Breast epithelium (tissue), 4 donors: Measurements from ENCODE around the gene IL21R. TPM values are rescaled to one million over a fixed set of nuclear protein-coding genes. Genes with fewer than 3 reads are reported as not detected.

Experiments used
- DNase-seq, 2 donors: peaks; one replicate each; pipeline ENCODE4 v3.0.0-alpha.2; 2019; ENCODE audit warnings: low spot score in 2 of 2
- H3K27ac ChIP-seq, 2 donors: fragments of 200-600 bp; sonication (generic) in 1 of 2; one replicate each; pipeline ENCODE4 v1.5.1; 2016 to 2019; ENCODE audit warnings: mild to moderate bottlenecking in 1 of 2
- H3K27me3 ChIP-seq, 2 donors: fragments of 200-600 bp; sonication (generic) in 1 of 2; one replicate each; pipeline versions ENCODE4 v1.5.1 to v1.6.0; 2017 to 2019; ENCODE audit warnings: control low read depth in 1 of 2, mild to moderate bottlenecking in 1 of 2
- H3K36me3 ChIP-seq: fragments of 200-600 bp; one replicate; pipeline ENCODE4 v1.5.1; 2019
- H3K4me1 ChIP-seq, 2 donors: fragments of 200-600 bp; sonication (generic); one replicate each; pipeline ENCODE4 v1.5.1; 2016 to 2019; ENCODE audit warnings: control low read depth in 1 of 2
- H3K4me3 ChIP-seq, 3 donors: fragments of 200-600 bp; sonication (generic); 1 replicate in 2 of 3; 2 replicates in 1 of 3; pipeline ENCODE4 v1.5.1; 2016 to 2019; ENCODE audit warnings: mild to moderate bottlenecking in 3 of 3, moderate library complexity in 2 of 3
- H3K9me3 ChIP-seq, 2 donors: fragments of 200-600 bp; sonication (generic) in 1 of 2; one replicate each; pipeline ENCODE4 v1.5.1; 2016 to 2019; ENCODE audit warnings: control low read depth in 1 of 2
- CTCF ChIP-seq, 3 donors: fragments of 450-650 bp; IDR thresholded peaks; one replicate each; pipeline ENCODE4 v1.5.1; 2016 to 2017; ENCODE audit warnings: antibody characterized with exemption in 3 of 3, mild to moderate bottlenecking in 3 of 3, moderate library complexity in 3 of 3
- POLR2A ChIP-seq: fragments of 450-650 bp; IDR thresholded peaks from one replicate; pipeline ENCODE4 v1.6.1; 2016; ENCODE audit warnings: antibody characterized with exemption, mild to moderate bottlenecking, moderate library complexity
- POLR2AphosphoS5 ChIP-seq, 3 donors: sonication (generic); formaldehyde crosslinking; IDR thresholded peaks; one replicate each; pipeline ENCODE4 v1.6.1; 2017; ENCODE audit warnings: antibody characterized with exemption in 3 of 3
- intact Hi-C: fragments of 100-400 bp; cut with DNase I; formaldehyde crosslinking; loops from one replicate; pipeline ENCODE4 v1.15.1; 2023; ENCODE audit warnings: low total_unique reads
- total RNA-seq, 3 donors: library from RNA; depleted of rRNA; stranded (reverse); fragments of >200 nt; gene quantifications; one replicate each; pipeline ENCODE4 v1.1.0, GENCODE V29; 2016

Gene IL21R
- total RNA-seq, 3 donors from 2014 or later = 0.16 to 0.33 TPM; not detected in 1

GRCh38 chr16:27424772-27425498, 23.0 kb downstream of the IL21R start:
- Histone ChIP-seq H3K36me3 (no peaks in the 10 kb centered on the region), H3K4me3 (no peak overlapping the region), H3K4me1 (no peaks in the 10 kb centered on the region), H3K27ac (no peak overlapping the region), H3K27me3 (peaks cover 0 to 8% of the 10 kb centered on the region in 2 donors), H3K9me3 (peaks cover 0 to 19% of the 10 kb centered on the region in 2 donors)
- intact Hi-C loops = no loop called here
- no peak for DNase-seq
- no peak for TF ChIP-seq CTCF (IDR thresholded peaks at IDR 0.05)
- no peak for TF ChIP-seq POLR2A
- no peak for TF ChIP-seq POLR2AphosphoS5 (IDR thresholded peaks at IDR 0.05)

- no peak overlapping the region for H3K27ac ChIP-seq
- H3K27me3 ChIP-seq = peaks cover 0 to 8% of the 10 kb centered on the region in 2 donors
- TF ChIP-seq POLR2A (no peak), CTCF (IDR thresholded peaks at IDR 0.05) (no peak), POLR2AphosphoS5 (IDR thresholded peaks at IDR 0.05) (no peak)
- intact Hi-C loops = no loop called here
- no peak overlapping the region for H3K4me3 ChIP-seq
- no peaks in the 10 kb centered on the region for H3K36me3 ChIP-seq
- no peaks in the 10 kb centered on the region for H3K4me1 ChIP-seq
- DNase-seq = no peak
- H3K9me3 ChIP-seq = peaks cover 0 to 19% of the 10 kb centered on the region in 2 donors
Observed at GRCh38 chr16:27425961-27426360, 24.0 kb downstream of the IL21R start.

- Histone ChIP-seq H3K9me3 (peaks cover 0 to 19% of the 10 kb centered on the region in 2 donors), H3K4me3 (no peak overlapping the region), H3K36me3 (no peaks in the 10 kb centered on the region), H3K27me3 (peaks cover 0 to 11% of the 10 kb centered on the region in 2 donors), H3K4me1 (no peaks in the 10 kb centered on the region), H3K27ac (no peak overlapping the region)
- intact Hi-C loops = no loop called here
- peak in 1 of 2 donors; percentile 22 for DNase-seq
- TF ChIP-seq CTCF (IDR thresholded peaks at IDR 0.05) (no peak), POLR2AphosphoS5 (IDR thresholded peaks at IDR 0.05) (no peak), POLR2A (no peak)
Observed at GRCh38 chr16:27426423-27427408, 24.7 kb downstream of the IL21R start.

GRCh38 chr16:27427538-27427937, 25.6 kb downstream of the IL21R start:
- Histone ChIP-seq H3K4me3 (no peak overlapping the region), H3K36me3 (no peaks in the 10 kb centered on the region), H3K9me3 (peaks cover 0 to 11% of the 10 kb centered on the region in 2 donors), H3K27ac (no peak overlapping the region), H3K27me3 (peaks cover 0 to 16% of the 10 kb centered on the region in 2 donors), H3K4me1 (no peaks in the 10 kb centered on the region)
- DNase-seq = no peak
- TF ChIP-seq POLR2A = no peak
- no peak for TF ChIP-seq CTCF (IDR thresholded peaks at IDR 0.05)
- TF ChIP-seq POLR2AphosphoS5 (IDR thresholded peaks at IDR 0.05) = no peak
- intact Hi-C loops = no loop called here
